ENCODE results near the gene PRRX1. TPM values are rescaled to one million over a fixed set of nuclear protein-coding genes. Genes with fewer than 3 reads are reported as not detected.

PRRX1 gene
- total RNA-seq, 2 experiments from 2014 or later: not detected

DNA sequence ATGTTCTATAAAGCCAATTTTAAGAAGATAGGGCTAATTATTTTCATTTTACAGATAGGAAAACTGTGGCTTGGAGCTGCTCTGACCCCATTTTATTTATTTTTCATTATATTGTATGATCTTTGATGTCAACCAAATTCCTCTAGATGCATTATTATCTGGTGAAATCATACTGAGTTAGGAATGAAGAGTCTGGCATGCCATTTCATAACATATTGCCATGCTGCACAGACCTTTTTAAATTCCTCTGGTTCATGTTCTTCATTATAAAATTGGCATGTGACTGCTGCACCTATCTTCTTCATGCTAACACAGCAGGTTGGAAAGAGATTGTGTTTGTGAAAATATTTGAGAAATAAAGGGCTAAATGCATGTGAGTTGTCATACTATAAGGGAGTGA is 12.7 kb downstream of the PRRX1 start:
- no peak overlapping the region for H3K27ac Mint-ChIP-seq
- ATAC-seq: no peak
- CTCF ChIA-PET: interaction anchor here (2.1 kb wide), 1 partner anchor 12 kb away, joined by 10 read pairs; no protein-coding TSS in a partner anchor
- intact Hi-C loops (cut with DNase I, micrococcal nuclease): no loop called here
- H3K4me3 Mint-ChIP-seq: no peak overlapping the region
- no peak for DNase-seq
- H3K9me3 Mint-ChIP-seq (ENCODE audit: low read depth): no peaks in the 10 kb centered on the region
- no peaks in the 10 kb centered on the region for H3K4me1 Mint-ChIP-seq
- POLR2A ChIA-PET: no interaction called here
- no peaks in the 10 kb centered on the region for H3K36me3 Mint-ChIP-seq (ENCODE audit: low read depth)
- peaks cover 33% of the 10 kb centered on the region for H3K27me3 Mint-ChIP-seq

DNA sequence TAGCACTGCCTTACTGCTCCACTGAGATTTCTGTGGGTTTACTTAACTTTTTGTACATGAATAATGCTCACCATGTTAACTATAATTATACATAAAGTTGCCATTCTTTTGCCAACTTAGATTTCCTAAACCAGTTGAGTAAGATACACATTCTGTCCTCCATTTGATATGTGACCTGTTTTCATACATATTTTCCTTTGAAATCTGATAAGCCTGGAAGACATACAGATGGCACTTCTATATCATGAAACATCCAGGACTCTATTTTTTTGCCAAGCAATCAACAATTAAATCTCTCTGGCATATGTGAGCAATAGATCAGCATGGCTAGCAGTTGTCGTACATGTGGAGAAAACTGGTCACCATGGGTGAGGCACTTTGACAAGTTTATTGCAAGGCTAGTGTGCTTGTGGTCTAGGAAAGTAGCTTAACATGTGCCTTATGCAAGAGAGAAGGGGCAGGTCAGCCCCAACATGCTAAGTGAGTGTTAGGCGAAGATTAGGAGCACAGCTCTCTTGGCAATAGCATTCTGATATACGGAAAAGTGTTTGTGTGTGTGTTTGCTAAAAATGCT is 14.2 kb downstream of the PRRX1 start:
- ChIA-PET POLR2A (no interaction called here), CTCF (no interaction called here)
- DNase-seq: no peak
- no peaks in the 10 kb centered on the region for H3K36me3 Mint-ChIP-seq (ENCODE audit: low read depth)
- H3K9me3 Mint-ChIP-seq (ENCODE audit: low read depth): no peaks in the 10 kb centered on the region
- H3K4me1 Mint-ChIP-seq: no peaks in the 10 kb centered on the region
- intact Hi-C loops (cut with DNase I, micrococcal nuclease): no loop called here
- no peak for ATAC-seq
- no peak overlapping the region for H3K27ac Mint-ChIP-seq
- peaks cover 29% of the 10 kb centered on the region for H3K27me3 Mint-ChIP-seq
- H3K4me3 Mint-ChIP-seq: no peak overlapping the region

GRCh38 chr1:170680428-170680827 is 16.5 kb downstream of the PRRX1 start:
- no peak for DNase-seq
- H3K27ac Mint-ChIP-seq: no peak overlapping the region
- CTCF ChIA-PET: no interaction called here
- peaks cover 23% of the 10 kb centered on the region for H3K27me3 Mint-ChIP-seq
- H3K4me3 Mint-ChIP-seq: no peak overlapping the region
- intact Hi-C loops (cut with DNase I, micrococcal nuclease): loop anchor here in 1 of 2 experiments (10.0 kb wide), 1 partner anchor 1334 kb away; no protein-coding TSS in a partner anchor
- no peaks in the 10 kb centered on the region for H3K9me3 Mint-ChIP-seq (ENCODE audit: low read depth)
- ATAC-seq: no peak
- H3K4me1 Mint-ChIP-seq: no peaks in the 10 kb centered on the region
- no peaks in the 10 kb centered on the region for H3K36me3 Mint-ChIP-seq (ENCODE audit: low read depth)
- POLR2A ChIA-PET: no interaction called here

- ATAC-seq: no peak
- Mint-ChIP-seq H3K4me3 (no peak overlapping the region), H3K36me3 (ENCODE audit: low read depth) (no peaks in the 10 kb centered on the region), H3K4me1 (no peaks in the 10 kb centered on the region), H3K9me3 (ENCODE audit: low read depth) (no peaks in the 10 kb centered on the region), H3K27me3 (peaks cover 25% of the 10 kb centered on the region), H3K27ac (no peak overlapping the region)
- no peak for DNase-seq
- ChIA-PET POLR2A (no interaction called here), CTCF (interaction anchor here (0.6 to 0.7 kb wide), 2 partner anchors 598 to 1295 kb away, joined by 3 read pairs; no protein-coding TSS in a partner anchor)
- intact Hi-C loops (cut with DNase I, micrococcal nuclease): loop anchor here in 1 of 2 experiments (10.0 kb wide), 1 partner anchor 1333 kb away; no protein-coding TSS in a partner anchor
Observed at GRCh38 chr1:170682169-170682568, 18.2 kb downstream of the PRRX1 start.

DNA sequence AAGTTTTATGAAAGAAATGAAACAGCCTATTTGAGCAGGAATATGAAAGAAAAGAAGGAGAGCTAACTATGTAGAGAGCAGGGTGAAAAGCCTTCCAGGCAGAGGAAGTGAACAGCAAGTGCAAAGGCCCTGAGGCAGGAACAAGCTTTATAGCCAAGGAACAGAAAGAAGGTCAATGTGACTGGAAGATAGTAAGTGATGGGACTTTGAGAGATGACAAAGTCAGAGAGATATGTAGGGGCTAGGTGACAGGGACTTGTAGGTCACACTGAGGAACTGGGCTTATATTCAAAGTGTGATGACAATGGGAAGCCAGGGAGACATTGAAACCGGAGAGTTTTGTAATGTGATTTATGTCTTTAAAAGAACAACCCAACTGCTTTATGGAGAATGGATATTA is 18.9 kb downstream of the PRRX1 start:
- ChIA-PET CTCF (no interaction called here), POLR2A (no interaction called here)
- Mint-ChIP-seq H3K4me3 (no peak overlapping the region), H3K27ac (no peak overlapping the region), H3K36me3 (ENCODE audit: low read depth) (no peaks in the 10 kb centered on the region), H3K4me1 (no peaks in the 10 kb centered on the region), H3K27me3 (peaks cover 21% of the 10 kb centered on the region), H3K9me3 (ENCODE audit: low read depth) (no peaks in the 10 kb centered on the region)
- ATAC-seq (no peak), DNase-seq (no peak)
- intact Hi-C loops (cut with DNase I, micrococcal nuclease): loop anchor here in 1 of 2 experiments (10.0 kb wide), 1 partner anchor 1332 kb away; no protein-coding TSS in a partner anchor

DNA sequence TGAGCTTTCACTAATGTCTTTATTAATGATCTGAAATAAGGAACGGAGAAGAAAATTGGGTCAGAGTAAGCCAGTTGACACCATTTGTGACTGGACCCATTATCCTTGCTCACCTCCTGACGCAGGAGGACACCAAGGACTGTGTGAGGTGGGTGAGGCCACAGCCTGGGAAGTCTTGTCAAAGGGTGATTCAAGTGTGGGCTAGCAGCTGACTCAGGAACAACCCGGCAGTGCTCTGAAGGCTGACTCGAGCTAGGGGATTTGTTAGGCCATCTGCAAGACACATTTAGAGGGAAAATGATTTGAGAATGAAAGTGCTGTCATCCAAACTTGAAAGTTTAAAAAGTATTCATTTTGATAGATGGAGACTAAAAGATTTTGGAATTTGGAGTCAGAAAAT is 21.2 kb downstream of the PRRX1 start:
- ChIA-PET CTCF (no interaction called here), POLR2A (no interaction called here)
- Mint-ChIP-seq H3K4me1 (peaks cover 5% of the 10 kb centered on the region), H3K27ac (no peak overlapping the region), H3K36me3 (ENCODE audit: low read depth) (no peaks in the 10 kb centered on the region), H3K9me3 (ENCODE audit: low read depth) (no peaks in the 10 kb centered on the region), H3K27me3 (peaks cover 26% of the 10 kb centered on the region), H3K4me3 (no peak overlapping the region)
- intact Hi-C loops (cut with DNase I, micrococcal nuclease): loop anchor here in 1 of 2 experiments (10.0 kb wide), 1 partner anchor 1330 kb away; no protein-coding TSS in a partner anchor
- DNase-seq (no peak), ATAC-seq (no peak)

GRCh38 chr1:170686291-170686690 is 22.4 kb downstream of the PRRX1 start:
- Mint-ChIP-seq H3K27ac (no peak overlapping the region), H3K4me1 (peaks cover 5% of the 10 kb centered on the region), H3K4me3 (no peak overlapping the region), H3K36me3 (ENCODE audit: low read depth) (no peaks in the 10 kb centered on the region), H3K9me3 (ENCODE audit: low read depth) (no peaks in the 10 kb centered on the region), H3K27me3 (peaks cover 27% of the 10 kb centered on the region)
- DNase-seq (no peak), ATAC-seq (no peak)
- ChIA-PET CTCF (no interaction called here), POLR2A (interaction anchor here (0.7 kb wide), 1 partner anchor 62 kb away, joined by 3 read pairs; no protein-coding TSS in a partner anchor)
- intact Hi-C loops (cut with DNase I, micrococcal nuclease): loop anchor here in 1 of 2 experiments (10.0 kb wide), 1 partner anchor 1329 kb away; no protein-coding TSS in a partner anchor

DNA sequence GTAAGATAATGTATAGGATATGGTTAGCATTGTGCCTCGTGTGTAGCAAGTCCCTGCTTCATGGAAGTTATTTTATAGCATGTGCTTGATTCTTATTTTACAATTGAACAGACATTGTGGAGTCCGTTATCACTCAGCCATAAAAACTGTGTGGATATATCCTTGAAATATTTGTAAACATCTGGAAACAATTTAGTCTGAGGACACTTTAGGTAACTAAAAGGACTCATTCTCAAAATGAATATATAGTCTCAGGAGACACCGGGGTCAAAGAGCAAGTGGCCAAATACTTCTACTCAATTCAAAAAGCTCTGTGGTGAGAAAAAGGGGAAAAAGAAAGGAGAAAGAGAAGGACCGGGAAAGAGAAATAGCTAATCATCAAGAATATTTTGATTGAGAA is 23.7 kb downstream of the PRRX1 start:
- H3K27me3 Mint-ChIP-seq: peaks cover 32% of the 10 kb centered on the region
- H3K4me1 Mint-ChIP-seq: peaks cover 5% of the 10 kb centered on the region
- CTCF ChIA-PET: interaction anchor here (1.0 to 2.4 kb wide), 3 partner anchors 12 to 243 kb away, joined by 4 to 14 read pairs (median 10); no protein-coding TSS in a partner anchor
- POLR2A ChIA-PET: no interaction called here
- H3K4me3 Mint-ChIP-seq: no peak overlapping the region
- intact Hi-C loops (cut with DNase I, micrococcal nuclease): loop anchor here in 1 of 2 experiments (2.0 to 10.0 kb wide), 2 partner anchors 241 to 1327 kb away; no protein-coding TSS in a partner anchor
- H3K27ac Mint-ChIP-seq: no peak overlapping the region
- ATAC-seq (no peak), DNase-seq (no peak)
- H3K36me3 Mint-ChIP-seq (ENCODE audit: low read depth): no peaks in the 10 kb centered on the region
- H3K9me3 Mint-ChIP-seq (ENCODE audit: low read depth): no peaks in the 10 kb centered on the region

- intact Hi-C loops (cut with DNase I, micrococcal nuclease): loop anchor here in 1 of 2 experiments (5.0 kb wide), 1 partner anchor 621 kb away; the partner anchor contains the start of gene FMO4
Observed at GRCh38 chr1:170691258-170691657, 27.3 kb downstream of the PRRX1 start.

GRCh38 chr1:170692866-170693575 is 29.1 kb downstream of the PRRX1 start:
- Mint-ChIP-seq H3K27ac (no peak overlapping the region), H3K4me3 (no peak overlapping the region), H3K36me3 (ENCODE audit: low read depth) (no peaks in the 10 kb centered on the region), H3K4me1 (peaks cover 5% of the 10 kb centered on the region), H3K9me3 (ENCODE audit: low read depth) (no peaks in the 10 kb centered on the region), H3K27me3 (peaks cover 25% of the 10 kb centered on the region)
- intact Hi-C loops (cut with DNase I, micrococcal nuclease): loop anchor here in 1 of 2 experiments (5.0 kb wide), 1 partner anchor 619 kb away; the partner anchor contains the start of gene FMO4
- POLR2A ChIA-PET: no interaction called here
- CTCF ChIA-PET: no interaction called here
- DNase-seq (no peak), ATAC-seq (no peak)

More at GRCh38 chr1:170691258-170691657, 27.3 kb downstream of the PRRX1 start:
- no peak for ATAC-seq
- ChIA-PET CTCF (interaction anchor here (1.6 kb wide), 1 partner anchor 20 kb away, joined by 4 read pairs; no protein-coding TSS in a partner anchor), POLR2A (no interaction called here)
- Mint-ChIP-seq H3K36me3 (ENCODE audit: low read depth) (no peaks in the 10 kb centered on the region), H3K27ac (no peak overlapping the region), H3K9me3 (ENCODE audit: low read depth) (no peaks in the 10 kb centered on the region), H3K27me3 (peaks cover 32% of the 10 kb centered on the region), H3K4me1 (peaks cover 5% of the 10 kb centered on the region), H3K4me3 (no peak overlapping the region)
- DNase-seq: no peak

GRCh38 chr1:170694172-170694926 is 30.4 kb downstream of the PRRX1 start:
- CTCF ChIA-PET: no interaction called here
- ATAC-seq (no peak), DNase-seq (no peak)
- no peak overlapping the region for H3K27ac Mint-ChIP-seq
- H3K4me3 Mint-ChIP-seq: no peak overlapping the region
- POLR2A ChIA-PET: no interaction called here
- H3K4me1 Mint-ChIP-seq: peaks cover 3% of the 10 kb centered on the region
- no peaks in the 10 kb centered on the region for H3K9me3 Mint-ChIP-seq (ENCODE audit: low read depth)
- no peaks in the 10 kb centered on the region for H3K36me3 Mint-ChIP-seq (ENCODE audit: low read depth)
- peaks cover 26% of the 10 kb centered on the region for H3K27me3 Mint-ChIP-seq
- intact Hi-C loops (cut with DNase I, micrococcal nuclease): loop anchor here in 1 of 2 experiments (5.0 kb wide), 1 partner anchor 618 kb away; the partner anchor contains the start of gene FMO4
